ENCODE data around the gene DENND5A. TPM values are rescaled to one million over a fixed set of nuclear protein-coding genes. Genes with fewer than 3 reads are reported as not detected.
"Not testable (repeated sequence)": the region's sequence is repeated elsewhere in the genome, so short reads cannot be mapped to it uniquely, and the experiment has no call there.

The DENND5A gene
- total RNA-seq, 4 donors from 2014 or later, result 18.9 to 117 (median 22.7) TPM

GRCh38 chr11:9251311-9251710 is 13.8 kb downstream of the DENND5A start:
- intact Hi-C loops (cut with DNase I; ENCODE audit: low total_unique reads) (loop anchor here (5.0 kb wide), 1 partner anchor 1666 kb away; no protein-coding TSS in a partner anchor), in situ Hi-C loops (cut with MboI; ENCODE audit: low pct_ligation_motif_present in 1 of 4, low pct_unique_long_range_greater_than_20kb in 1 of 4, low sequenced_read_pairs in 3 of 4) (no loop called here)
- Histone ChIP-seq H3K27me3 (no peaks in the 10 kb centered on the region), H3K4me3 (no peak overlapping the region), H3K9me3 (no peaks in the 10 kb centered on the region), H3K27ac (no peak overlapping the region), H3K36me3 (no peaks in the 10 kb centered on the region), H3K4me1 (peaks cover 0 to 12% (median 2%) of the 10 kb centered on the region in 4 donors)
- TF ChIP-seq POLR2AphosphoS5 (IDR thresholded peaks at IDR 0.05) (no peak), EP300 (IDR thresholded peaks at IDR 0.05; ENCODE audit: low read depth) (no peak), POLR2A (IDR thresholded peaks at IDR 0.05) (no peak)
- DNase-seq, result no peak
- 70 to 85% methylated on average over 3 of the region's 3 CpGs for WGBS, 2 donors (ENCODE audit: low coverage in 1 of 2)

GRCh38 chr11:9250139-9250582 is 15.0 kb downstream of the DENND5A start:
- Histone ChIP-seq H3K9me3 (no peaks in the 10 kb centered on the region), H3K4me3 (no peak overlapping the region), H3K27me3 (no peaks in the 10 kb centered on the region), H3K36me3 (no peaks in the 10 kb centered on the region), H3K4me1 (peaks cover 0 to 12% (median 2%) of the 10 kb centered on the region in 4 donors), H3K27ac (no peak overlapping the region)
- in situ Hi-C loops (cut with MboI; ENCODE audit: low pct_ligation_motif_present in 1 of 4, low pct_unique_long_range_greater_than_20kb in 1 of 4, low sequenced_read_pairs in 3 of 4) (no loop called here), intact Hi-C loops (cut with DNase I; ENCODE audit: low total_unique reads) (loop anchor here (5.0 kb wide), 1 partner anchor 1667 kb away; no protein-coding TSS in a partner anchor)
- TF ChIP-seq CTCF (IDR thresholded peaks at IDR 0.05), result no peak
- no peak for TF ChIP-seq EP300 (IDR thresholded peaks at IDR 0.05; ENCODE audit: low read depth)
- no peak for TF ChIP-seq POLR2AphosphoS5 (IDR thresholded peaks at IDR 0.05)
- no peak for TF ChIP-seq POLR2A (IDR thresholded peaks at IDR 0.05)
- WGBS, 2 donors (ENCODE audit: low coverage in 1 of 2), result 51 to 54% methylated on average over 2 of the region's 2 CpGs
- no peak for DNase-seq

- DNase-seq, result no peak
- TF ChIP-seq CTCF (IDR thresholded peaks at IDR 0.05) (no peak), POLR2AphosphoS5 (IDR thresholded peaks at IDR 0.05) (no peak), EP300 (IDR thresholded peaks at IDR 0.05; ENCODE audit: low read depth) (no peak), POLR2A (IDR thresholded peaks at IDR 0.05) (no peak)
- Histone ChIP-seq H3K4me3 (no peak overlapping the region), H3K27ac (no peak overlapping the region), H3K27me3 (no peaks in the 10 kb centered on the region), H3K36me3 (no peaks in the 10 kb centered on the region), H3K4me1 (peaks cover 0 to 12% (median 2%) of the 10 kb centered on the region in 4 donors), H3K9me3 (no peaks in the 10 kb centered on the region)
- 78 to 91% methylated on average over 6 to 7 of the region's 7 CpGs for WGBS, 2 donors (ENCODE audit: low coverage in 1 of 2)
- intact Hi-C loops (cut with DNase I; ENCODE audit: low total_unique reads), result no loop called here
- in situ Hi-C loops (cut with MboI; ENCODE audit: low pct_ligation_motif_present in 1 of 4, low pct_unique_long_range_greater_than_20kb in 1 of 4, low sequenced_read_pairs in 3 of 4), result no loop called here
Measured at GRCh38 chr11:9249252-9249651, 15.9 kb downstream of the DENND5A start.

GRCh38 chr11:9247863-9248262 is 17.3 kb downstream of the DENND5A start:
- H3K27ac ChIP-seq, result no peak overlapping the region
- in situ Hi-C loops (cut with MboI; ENCODE audit: low pct_ligation_motif_present in 1 of 4, low pct_unique_long_range_greater_than_20kb in 1 of 4, low sequenced_read_pairs in 3 of 4) (no loop called here), intact Hi-C loops (cut with DNase I; ENCODE audit: low total_unique reads) (no loop called here)
- no peak for DNase-seq
- H3K27me3 ChIP-seq, result no peaks in the 10 kb centered on the region
- H3K36me3 ChIP-seq, result no peaks in the 10 kb centered on the region
- no peak overlapping the region for H3K4me3 ChIP-seq
- TF ChIP-seq EP300 (IDR thresholded peaks at IDR 0.05; ENCODE audit: low read depth) (no peak), CTCF (IDR thresholded peaks at IDR 0.05) (no peak), POLR2AphosphoS5 (IDR thresholded peaks at IDR 0.05) (no peak), POLR2A (IDR thresholded peaks at IDR 0.05) (no peak)
- H3K4me1 ChIP-seq, result peaks cover 0 to 12% (median 2%) of the 10 kb centered on the region in 4 donors
- no peaks in the 10 kb centered on the region for H3K9me3 ChIP-seq
- 98% methylated on average over 3 of the region's 3 CpGs; no CpG with 5 or more reads in 1 of the 2 donors for WGBS, 2 donors (ENCODE audit: low coverage in 1 of 2)

GRCh38 chr11:9236242-9236641 is 28.9 kb downstream of the DENND5A start:
- H3K36me3 ChIP-seq; H3K27ac ChIP-seq; intact Hi-C loops (cut with DNase I; ENCODE audit: low total_unique reads); in situ Hi-C loops (cut with MboI; ENCODE audit: low pct_ligation_motif_present in 1 of 4, low pct_unique_long_range_greater_than_20kb in 1 of 4, low sequenced_read_pairs in 3 of 4); H3K4me3 ChIP-seq; H3K9me3 ChIP-seq; DNase-seq; H3K27me3 ChIP-seq: not testable (repeated sequence)
- WGBS, 2 donors (ENCODE audit: low coverage in 1 of 2), result 83 to 91% methylated on average over 1 to 10 of the region's 10 CpGs
- peaks cover 0 to 13% (median 4%) of the 10 kb centered on the region in 4 donors for H3K4me1 ChIP-seq
